Gastroesophageal sphincter (tissue), 3 donors: ENCODE data around the gene WNT3A.

ENCODE experiments used
- EP300 ChIP-seq: sonication (generic); formaldehyde crosslinking; IDR thresholded peaks from one replicate; pipeline ENCODE4 v1.6.1; 2017; ENCODE audit warnings: antibody characterized with exemption, mild to moderate bottlenecking
- POLR2A ChIP-seq, 2 donors: fragments of 450-650 bp; IDR thresholded peaks; one replicate each; pipeline ENCODE4 v1.6.1; 2017; ENCODE audit warnings: antibody characterized with exemption in 2 of 2, mild to moderate bottlenecking in 2 of 2, moderate library complexity in 1 of 2
- POLR2AphosphoS5 ChIP-seq: sonication (generic); formaldehyde crosslinking; IDR thresholded peaks from one replicate; pipeline ENCODE4 v1.6.1; 2017; ENCODE audit warnings: antibody characterized with exemption
- TF ChIP-seq, protein P1 (sequence below), 4 experiments: fragments of 200-600 bp in 2 of 4; fragments of 450-650 bp in 2 of 4; sonication (generic) in 1 of 4; IDR thresholded peaks; one replicate each; pipeline ENCODE4 v1.5.1; 2017 to 2019; ENCODE audit warnings: antibody characterized with exemption in 4 of 4, mild to moderate bottlenecking in 2 of 4, moderate library complexity in 2 of 4

DNA sequence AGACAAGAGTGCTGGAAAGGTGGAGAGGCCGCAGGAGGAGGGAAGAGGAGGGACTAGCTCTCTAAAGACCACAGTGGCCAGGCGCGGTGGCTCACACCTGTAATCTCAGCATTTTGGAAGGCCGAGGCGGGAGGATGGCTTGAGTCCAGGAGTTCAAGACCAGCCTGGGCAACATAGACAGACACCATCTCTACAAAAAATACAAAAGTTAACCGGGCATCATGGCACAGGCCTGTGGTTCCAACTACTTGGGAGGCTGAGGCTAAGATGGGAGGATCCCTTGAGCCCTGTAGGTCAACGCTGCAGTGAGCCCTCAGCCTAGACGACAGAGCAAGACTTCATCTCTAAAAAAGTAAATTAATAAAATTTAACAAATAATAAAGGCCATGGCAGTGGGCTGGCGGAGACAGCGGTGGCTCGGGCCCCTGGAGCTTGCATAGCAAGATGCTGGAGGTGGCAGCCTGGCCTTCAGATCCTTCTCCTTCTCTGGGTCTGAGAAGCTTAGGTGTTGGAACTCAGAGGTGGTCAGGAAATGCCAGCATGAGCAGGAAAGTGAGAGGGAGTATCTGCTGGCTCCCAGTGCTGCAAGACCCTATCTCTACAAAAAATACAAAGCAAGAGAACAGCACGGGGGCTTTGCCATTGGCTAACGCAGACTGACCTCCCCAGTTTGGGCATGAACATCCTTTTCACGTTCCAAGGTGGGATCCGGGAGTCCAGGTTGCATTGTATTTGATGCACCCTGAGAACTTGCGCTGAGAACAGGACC, 10.7 kb downstream of the WNT3A start:
- TF ChIP-seq, protein P1, sequence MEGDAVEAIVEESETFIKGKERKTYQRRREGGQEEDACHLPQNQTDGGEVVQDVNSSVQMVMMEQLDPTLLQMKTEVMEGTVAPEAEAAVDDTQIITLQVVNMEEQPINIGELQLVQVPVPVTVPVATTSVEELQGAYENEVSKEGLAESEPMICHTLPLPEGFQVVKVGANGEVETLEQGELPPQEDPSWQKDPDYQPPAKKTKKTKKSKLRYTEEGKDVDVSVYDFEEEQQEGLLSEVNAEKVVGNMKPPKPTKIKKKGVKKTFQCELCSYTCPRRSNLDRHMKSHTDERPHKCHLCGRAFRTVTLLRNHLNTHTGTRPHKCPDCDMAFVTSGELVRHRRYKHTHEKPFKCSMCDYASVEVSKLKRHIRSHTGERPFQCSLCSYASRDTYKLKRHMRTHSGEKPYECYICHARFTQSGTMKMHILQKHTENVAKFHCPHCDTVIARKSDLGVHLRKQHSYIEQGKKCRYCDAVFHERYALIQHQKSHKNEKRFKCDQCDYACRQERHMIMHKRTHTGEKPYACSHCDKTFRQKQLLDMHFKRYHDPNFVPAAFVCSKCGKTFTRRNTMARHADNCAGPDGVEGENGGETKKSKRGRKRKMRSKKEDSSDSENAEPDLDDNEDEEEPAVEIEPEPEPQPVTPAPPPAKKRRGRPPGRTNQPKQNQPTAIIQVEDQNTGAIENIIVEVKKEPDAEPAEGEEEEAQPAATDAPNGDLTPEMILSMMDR (IDR thresholded peaks at IDR 0.05), result no peak
- no peak for TF ChIP-seq POLR2AphosphoS5
- no peak for TF ChIP-seq EP300
- TF ChIP-seq POLR2A (IDR thresholded peaks at IDR 0.05), result no peak
